SW480 (cell line): Measurements from ENCODE around the gene LYST.
A peak's percentile ranks its signal among the peaks of the same experiment; 100 is the strongest.

ENCODE experiments used
- DNase-seq: peaks from one replicate; pipeline ENCODE4 v3.0.0-alpha.2; 2016; ENCODE audit warnings: low spot score

LYST gene

DNA sequence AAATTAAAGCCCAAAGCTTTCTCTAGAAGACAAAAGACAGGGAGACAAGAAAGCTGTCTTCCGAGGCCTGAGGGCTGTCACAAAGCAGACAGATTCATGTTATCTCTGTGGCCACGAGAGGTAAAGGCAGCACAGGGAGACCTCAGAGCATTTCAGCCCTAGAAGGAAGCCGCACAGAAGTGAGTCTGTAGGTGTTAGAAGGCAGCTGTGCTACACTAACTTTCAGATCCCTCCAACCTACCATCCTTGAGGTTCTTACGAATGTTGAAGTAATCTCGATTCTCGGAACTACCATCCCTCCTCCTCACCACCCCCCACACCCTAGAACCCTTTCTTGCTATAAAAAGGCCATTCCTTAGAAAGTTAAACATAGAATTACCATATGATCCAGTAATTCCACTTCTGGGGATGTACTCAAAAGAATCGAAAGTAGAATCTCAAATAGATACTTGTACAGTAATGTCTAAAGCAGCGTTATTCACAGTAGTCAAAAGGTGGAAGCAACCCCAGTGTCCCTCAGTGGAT lies 21.5 kb upstream of the LYST start:
- DNase-seq = no peak

DNA sequence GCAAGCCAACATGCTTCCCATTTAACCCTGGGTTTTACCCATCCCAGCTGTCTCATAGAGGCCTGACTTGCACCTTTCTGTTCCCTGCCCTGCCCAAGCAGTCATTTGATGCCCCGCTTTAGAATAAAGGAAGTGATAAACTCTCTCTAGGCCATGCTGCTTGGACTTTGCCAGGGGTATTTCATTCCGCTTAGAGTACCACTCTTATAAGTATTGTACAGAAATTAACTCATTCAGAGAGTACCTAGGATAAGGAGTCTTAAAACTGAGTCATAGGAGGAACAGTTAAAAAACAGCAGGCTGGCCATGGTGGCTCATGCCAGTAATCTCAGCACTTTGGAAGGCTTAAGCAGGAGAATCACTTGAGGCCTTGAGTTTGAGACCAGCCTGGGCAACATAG lies 21.0 kb upstream of the LYST start:
- DNase-seq = no peak

DNA sequence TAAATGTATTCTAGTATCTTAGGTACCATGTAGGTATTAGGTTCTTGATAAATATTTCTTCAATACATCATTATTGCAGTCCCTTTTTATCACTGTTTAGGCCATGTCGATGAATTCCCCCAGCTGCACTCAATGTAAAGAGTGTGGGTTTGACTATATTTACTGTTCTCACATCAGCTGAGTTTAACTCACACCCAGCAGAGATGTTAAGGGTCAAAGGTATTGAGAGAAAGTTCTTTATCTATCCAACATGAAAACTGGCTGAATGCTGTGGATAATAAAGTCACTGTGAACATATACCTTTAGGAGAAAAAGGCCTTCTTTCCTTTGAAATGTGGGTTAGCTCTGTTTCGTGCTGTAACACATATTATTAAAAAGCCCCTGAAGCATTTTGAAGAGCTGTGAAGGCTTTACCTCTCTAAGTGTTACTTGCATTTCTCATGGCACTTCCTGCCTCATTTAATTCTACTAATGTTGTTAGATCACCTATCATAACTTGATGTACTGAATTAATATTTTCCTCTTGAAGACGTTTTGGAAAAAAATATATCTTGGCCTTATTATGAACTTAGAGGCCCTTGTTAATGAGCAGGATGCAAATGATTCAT lies 19.1 kb upstream of the LYST start:
- DNase-seq = no peak

DNA sequence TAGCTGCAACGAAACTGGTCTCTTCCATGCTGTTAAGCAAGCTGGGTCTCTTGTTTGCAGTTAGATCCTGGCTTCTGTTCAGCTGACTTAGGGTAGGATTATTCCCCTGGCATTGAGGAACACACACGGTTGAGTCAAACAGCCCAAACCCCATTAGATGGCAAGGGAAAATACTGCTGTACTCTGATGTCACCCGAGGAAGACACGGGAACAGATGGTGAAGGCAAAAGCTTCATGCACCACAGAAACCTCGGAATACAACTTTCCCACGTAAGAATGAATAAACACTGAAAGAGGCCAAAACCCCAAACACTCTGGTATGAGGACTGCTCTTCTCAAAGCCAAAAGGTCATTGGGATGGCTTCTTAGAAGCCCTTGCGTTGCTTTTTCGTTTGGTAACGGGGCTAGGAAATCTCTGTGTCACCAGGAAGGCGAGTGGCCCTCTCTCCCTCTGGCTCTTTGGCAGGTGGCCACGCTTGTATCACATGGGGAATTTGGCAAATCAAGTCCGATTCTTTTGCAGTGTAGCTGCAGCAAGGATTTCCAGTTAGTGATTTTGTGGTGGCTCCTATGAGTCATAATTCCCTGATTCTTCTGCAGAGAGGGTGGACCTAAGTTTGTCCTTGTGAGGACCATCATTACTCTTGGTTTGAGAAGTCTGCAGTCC lies 16.7 kb upstream of the LYST start:
- DNase-seq = peak; percentile 52

DNA sequence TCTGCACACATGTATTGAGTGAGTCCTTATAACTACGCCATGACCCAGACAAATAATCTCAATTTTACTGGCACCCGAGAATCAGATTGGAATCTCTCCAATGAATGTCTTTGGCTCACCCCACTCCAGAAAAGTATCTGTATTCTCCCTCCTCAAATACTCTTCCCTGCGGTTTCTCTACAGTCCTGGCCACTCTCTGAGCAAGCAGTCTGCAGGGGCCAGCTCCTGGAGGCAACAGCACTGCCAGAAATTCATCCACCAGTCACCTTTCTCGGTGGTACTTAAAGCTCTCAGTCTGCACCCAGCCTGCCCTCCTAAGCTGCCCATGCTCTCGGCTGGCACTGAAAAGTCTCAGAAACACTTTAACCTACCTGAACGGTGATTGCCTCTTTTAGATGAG lies 16.1 kb upstream of the LYST start:
- DNase-seq = no peak

DNA sequence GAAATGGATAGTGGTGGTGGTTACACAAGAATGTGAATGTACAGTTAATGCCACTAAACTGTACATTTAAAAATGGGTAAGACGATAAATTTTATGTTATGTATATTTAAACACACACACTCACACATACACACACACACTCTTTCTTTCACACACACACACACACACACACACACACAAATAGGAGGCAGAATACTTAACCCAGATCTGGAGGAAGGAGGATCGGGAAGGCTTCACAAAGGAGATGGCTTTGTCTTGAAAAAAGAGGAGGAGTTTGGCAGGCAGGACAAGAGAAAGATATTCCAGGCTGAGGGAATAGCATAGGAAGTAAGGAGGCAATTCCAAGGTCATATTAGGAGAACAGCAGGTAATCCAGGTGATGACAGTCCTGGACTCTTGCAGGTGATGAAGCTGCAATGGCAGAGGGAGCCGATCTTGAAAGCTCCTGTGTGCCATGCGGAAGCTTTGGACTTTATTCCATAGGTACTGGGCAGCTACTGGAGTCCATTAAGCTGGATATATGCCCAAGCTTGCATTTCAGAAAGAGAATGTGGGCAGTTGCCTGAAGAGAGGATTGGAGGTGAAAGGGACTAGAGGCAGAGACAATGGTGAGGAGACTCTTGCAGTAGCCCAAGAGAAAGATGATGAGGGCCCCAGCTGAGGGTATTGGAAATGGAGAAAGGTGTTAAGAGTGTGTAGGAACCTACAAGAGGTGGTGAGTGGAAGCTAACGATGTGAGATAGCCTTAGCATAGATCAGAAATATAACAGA lies 15.4 kb upstream of the LYST start:
- DNase-seq = no peak

DNA sequence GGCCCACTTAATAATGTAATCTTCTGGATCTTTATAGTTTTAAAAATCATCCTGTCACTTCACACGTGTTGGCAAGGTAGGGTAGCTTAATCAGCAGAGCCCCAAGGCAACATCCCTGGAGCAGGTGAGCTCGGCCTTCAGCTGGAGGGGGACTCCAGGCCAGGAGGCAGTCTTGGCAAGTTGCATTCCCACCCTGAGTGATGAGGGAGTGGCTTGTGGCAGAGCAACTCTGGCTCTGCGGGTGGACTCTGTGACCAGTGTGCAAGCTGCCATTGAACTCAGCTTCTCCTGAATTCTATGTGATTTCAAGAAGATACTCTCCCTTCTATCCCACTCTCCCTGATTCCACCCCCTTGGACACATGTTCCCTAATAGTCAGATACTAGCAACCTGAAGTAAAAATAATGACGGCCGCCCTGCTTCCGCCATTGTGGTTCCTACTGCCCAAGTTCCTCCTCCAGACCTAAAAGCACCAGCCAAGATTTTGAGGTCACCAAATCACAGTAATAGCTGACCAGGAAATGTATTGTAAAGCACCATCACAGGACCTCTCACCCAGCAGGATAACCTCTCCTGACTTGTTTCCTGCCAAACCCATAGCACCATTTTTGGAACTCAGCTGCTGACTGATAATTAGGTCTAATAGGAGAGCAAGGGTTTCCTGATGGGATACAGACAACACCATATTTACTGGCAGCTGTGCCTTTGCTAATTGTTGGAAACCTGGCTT lies 11.5 kb upstream of the LYST start:
- no peak for DNase-seq

DNA sequence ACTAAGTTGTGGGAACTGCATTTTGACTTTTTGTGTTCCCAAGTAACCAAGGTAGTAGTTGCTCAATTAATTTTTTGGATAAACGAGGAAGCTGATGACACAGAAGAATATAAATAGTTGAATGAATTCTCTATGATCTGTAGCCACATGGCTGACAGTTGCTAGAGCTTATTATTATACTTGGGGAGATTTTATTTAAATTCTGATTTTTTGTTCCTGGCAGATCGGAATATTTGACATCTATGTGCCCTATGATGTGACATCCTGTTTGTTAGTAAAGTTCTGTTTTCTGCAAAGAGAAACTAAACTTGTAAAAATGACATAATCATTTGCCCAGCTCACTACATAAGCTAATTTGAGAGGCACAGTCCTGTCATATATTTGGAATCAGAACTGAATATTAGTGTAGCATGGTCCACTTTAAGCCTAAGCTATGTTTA lies 9.7 kb upstream of the LYST start:
- DNase-seq = no peak

DNA sequence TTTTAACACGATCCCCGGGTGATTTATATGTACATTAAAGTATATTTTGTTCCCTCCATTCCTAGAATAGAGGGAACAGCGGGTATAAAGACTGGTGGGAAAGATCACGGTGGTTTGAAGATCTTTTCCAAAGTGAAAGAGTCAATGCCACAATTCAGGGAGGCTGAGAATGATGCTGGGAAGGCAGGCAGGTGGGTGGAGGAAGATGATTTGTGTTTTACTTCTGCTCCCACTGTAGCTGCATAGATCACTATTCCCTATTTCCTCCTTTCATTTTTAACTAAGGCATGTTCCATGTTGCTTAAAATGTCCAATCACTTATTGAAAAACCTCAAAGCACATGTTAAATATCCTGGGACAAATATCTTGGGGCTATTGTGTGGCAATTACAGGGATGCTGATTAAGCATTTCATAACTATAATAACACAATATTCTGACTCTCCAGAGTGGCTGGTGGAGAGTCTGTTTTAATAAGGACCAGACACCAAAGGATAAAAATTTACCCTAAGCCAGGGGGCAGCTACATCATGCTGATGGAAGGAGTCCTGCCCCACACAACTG lies 8.4 kb upstream of the LYST start:
- no peak for DNase-seq

DNA sequence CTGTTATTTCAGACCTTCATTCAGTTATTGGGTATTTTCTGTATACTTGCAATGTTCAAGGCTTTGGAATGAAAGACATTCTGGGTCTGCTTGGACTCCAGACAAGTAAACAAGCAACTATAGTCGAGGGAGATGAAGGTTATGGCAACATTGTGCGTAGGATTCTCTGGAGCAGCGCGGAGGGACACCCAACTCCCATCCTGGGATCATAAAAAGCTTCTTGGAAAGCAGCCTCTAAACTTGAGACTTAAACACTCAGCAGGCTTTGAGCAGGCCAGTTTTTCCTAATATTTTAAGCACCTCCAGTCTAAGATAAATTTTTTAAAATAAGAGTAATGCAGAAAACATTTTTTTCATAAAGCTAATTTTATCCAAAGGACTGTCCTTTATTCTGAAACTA lies 7.6 kb upstream of the LYST start:
- DNase-seq = no peak

DNA sequence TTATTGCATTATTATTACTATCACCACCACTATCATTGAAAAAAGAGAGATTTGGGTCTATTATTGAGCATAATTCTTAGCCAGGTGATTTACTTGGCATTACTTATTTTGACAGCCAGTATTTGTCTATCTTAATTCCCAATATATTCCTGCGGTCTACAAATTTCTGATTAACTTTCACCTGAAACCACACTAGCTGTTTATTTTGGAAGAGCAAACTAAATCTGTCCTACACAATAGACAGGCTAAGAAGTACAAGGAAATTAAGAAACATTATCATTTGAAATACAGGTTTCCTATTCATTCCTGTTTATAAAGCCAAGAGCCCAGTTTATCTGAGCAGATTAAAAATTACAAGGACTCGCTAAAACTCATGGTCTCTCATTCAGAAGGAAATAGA lies 6.9 kb upstream of the LYST start:
- no peak for DNase-seq

DNA sequence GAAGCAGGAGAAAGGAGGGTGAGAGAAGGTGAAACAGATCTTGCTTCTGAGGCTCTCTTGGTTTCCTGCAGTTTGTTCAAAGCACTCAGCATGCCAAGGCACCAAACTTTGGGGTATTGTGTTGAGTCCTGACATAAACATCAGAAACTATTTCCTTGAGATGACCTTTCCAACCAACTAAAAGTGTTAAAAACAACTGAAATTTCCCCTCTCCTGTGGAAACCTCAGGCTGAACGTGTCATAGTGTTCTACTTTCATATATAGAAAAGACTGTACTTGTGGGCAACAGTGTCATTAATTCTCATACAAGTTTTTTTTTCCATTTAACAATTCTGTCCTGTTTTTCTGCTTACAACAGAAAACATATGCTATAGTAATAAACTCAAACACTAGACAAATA lies 6.3 kb upstream of the LYST start:
- no peak for DNase-seq

DNA sequence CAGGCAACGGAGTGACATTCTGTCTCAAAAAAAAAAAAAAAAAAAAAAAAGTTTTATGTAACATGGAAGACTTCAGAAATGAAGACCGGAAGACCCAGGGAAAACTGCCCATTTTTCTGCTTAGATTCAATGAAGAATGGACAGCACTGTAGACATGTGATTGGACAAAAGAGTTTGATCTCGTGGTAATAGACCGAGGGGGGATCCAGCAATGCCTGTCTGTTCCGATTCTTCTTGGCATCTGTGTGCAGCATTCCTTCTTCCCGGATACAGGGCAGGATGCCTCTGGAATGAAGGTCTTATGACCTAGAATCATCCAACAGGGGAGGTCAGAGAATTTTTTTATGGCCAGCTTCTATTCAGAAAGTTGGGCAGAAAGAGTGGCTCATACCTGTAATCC lies 5.6 kb upstream of the LYST start:
- no peak for DNase-seq

DNA sequence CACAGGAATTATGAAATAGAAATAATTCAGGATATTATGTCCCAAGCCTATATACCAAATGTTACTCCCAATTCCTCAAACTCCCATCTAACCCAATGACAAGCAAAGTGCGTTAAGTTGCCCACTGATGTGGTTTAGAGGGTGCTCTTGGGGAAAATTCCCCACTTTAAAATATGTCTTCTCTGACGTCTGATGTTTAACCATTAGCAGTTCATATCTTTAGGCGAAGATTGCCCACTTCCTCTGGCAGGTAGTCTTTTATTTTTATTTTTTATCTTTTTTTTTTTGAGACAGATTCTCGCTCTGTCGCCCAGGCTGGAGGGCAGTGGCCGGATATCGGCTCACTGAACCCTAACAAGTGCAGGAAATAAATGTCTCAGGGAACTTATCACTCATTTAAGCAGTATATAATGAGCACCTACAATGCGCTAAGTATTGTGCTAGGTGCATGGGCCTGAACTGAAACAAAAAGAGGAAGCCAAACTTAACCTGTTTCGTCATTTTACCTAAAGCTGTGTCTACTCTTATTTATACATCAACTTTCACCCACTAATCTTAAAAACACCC lies 1.3 kb upstream of the LYST start:
- DNase-seq = no peak

DNA sequence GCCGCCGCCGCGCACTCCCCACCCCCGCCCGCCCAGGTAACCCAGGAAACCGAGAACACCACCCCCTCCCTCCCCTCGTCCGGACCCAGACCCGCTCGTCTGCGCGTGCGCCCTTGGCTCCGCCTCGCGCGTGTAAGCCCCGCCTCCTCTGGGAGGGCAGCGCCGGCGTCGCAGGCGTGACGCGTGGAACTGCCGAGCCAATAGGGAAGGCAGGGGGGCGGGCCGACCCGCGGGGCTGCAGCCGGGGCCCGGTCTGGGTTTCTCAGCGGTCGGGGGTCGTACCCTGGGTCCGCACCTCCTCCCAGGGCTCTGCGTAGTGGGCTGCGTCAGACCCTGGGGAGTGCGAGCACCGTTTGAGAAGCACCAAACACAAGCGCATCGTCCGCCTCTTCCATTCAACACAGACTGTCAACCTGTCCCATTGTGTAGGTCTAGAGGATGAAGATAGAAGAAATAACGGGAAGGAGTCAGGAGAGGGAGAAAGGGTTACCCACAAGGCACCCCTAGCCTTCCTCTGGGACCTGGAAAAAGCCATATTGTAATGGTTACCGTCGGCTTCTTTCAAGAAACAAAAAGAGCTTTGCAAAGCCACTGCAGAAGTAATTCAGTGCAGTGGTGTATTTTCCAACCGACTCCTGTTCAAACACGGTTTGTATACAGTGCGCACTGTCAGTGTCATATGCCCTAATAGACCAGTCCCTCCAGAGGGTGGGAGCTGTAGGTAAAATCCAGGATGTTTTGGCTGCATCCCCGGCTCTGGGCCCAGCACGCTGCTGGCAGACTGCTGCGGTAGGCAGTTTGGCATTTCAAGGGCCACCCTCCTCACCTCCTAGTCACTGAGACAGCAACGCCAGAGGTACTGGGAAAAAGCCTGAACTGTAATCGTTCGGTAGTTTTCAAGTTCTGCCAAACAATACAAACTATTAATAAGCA lies 473 bp upstream of the LYST start:
- DNase-seq = peak; percentile 87

DNA sequence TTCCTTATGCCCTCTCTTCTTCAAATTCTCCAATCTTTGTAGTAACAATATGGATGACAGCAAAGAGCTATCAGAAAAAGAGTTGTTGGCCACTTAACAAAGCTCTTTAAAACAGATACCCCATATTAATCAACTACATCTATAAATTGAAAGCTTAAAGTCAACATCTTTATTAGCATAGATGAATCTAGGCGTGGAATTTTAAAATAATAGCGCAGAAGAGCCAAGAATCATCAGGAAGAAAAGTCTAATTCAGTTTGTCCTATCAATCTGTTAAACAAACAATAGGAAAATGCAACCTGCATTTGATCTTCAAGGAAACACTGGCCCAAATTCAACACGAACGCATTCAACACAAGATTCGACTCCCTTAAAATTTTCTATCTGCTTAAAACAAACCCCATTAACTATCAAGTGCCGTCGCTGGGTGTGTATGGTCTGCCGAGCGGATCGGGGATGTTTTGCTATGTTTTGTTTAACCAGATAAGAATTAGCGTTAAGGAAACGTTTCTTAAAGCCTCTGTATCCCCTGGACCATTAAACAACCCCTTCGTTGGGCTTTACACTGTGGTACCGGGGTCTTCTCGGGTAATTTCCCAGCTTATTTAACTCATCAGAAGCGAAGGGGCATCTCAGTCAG lies 1.0 kb downstream of the LYST start:
- DNase-seq = peak; percentile 14

DNA sequence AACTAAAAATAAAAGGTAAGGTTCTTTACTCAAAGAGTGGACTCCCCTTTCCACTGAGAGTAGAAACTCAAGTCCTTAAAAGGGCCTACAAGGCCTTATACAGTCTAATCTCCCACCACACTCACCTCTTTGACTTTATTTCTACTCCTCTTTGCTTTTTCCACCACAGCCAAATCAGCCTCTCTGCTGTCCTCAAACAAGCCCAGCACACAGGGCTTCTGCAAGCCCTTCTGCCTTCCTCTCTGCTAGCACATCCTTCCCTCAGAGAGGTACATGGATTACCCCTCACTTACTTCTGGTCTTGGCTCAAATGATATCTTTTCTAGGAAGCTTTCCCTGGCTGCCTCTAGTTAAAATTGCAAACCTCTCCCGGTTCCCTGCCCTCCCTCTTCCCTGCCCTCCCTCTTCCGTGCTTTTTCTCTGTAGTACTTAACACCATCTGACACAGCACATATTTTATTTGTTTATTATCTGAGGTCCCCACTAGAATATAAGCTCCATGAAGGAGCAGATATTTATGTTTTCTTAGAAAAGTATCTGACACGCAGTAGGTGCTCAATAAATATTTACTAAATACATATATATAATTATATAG lies 1.7 kb downstream of the LYST start:
- DNase-seq = no peak

DNA sequence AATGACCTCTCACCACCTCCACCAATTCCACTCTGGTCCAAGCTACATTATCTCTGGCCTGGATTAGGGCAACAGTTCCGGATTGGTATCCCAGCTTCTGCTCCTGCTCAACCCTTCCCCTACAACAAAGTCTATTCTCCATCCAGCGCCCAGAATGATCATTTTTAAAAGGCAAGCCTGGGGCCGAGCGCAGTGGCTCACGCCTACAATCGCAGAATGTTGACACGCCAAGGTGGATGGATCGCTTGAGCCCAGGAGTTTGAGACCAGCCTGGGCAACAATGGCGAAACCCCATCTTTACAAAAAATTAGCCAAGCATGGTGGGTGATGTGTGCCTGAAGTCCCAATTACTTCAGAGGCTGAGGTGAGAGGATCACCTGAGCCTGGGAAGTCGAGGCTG lies 2.2 kb downstream of the LYST start:
- DNase-seq = no peak

DNA sequence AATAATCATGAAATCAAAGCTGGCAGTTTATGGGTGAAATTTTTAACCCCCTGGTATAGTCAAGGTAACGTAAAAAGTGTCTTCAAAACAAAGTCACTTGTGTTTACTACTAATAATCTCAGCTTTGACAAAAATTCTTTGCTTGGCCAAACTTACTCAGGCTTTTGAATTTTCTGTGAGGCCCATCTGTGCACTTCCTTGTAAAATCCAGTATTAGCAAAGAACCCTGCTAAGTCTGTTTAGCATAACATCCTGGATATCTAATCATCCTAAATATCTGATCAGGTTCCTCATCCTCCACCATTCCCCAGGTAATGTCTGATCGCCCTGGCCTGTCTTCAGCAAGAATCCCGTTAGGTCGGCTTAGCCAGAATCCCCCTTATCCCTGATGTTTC lies 3.0 kb downstream of the LYST start:
- no peak for DNase-seq

DNA sequence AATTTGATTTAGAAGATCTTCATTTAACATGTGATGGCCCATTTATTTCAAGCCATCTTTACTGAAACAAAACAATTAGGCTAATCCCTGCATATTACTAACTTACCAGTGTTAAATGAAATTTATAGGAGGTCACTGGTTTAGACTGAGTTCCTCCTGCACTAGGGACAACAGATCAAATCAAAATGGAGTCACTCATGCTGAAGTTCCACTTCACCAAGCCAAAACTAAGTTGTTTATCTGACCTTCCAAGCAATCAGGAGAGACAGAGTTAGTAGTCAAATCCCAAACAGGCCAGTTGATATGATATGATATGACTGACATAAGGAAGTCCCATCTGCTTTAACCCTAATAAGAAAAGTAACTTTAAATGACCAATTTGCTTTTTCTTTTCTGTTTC lies 4.8 kb downstream of the LYST start:
- DNase-seq = no peak
